Gastrocnemius medialis (tissue), 4 donors: ENCODE results near the gene HSFX2.

Source experiments
- CTCF ChIP-seq, 5 experiments: fragments of 450-650 bp in 3 of 5; fragments of 200-600 bp in 2 of 5; sonication (generic) in 2 of 5; IDR thresholded peaks in 4 of 5; conservative IDR thresholded peaks in 1 of 5; 1 replicate in 4 of 5; 2 replicates in 1 of 5; pipeline ENCODE4 v1.5.1; 2016 to 2019; ENCODE audit warnings: antibody characterized with exemption in 5 of 5, mild to moderate bottlenecking in 3 of 5, moderate library complexity in 3 of 5
- POLR2A ChIP-seq, 2 donors: fragments of 450-650 bp; IDR thresholded peaks; one replicate each; pipeline ENCODE4 v1.6.1; 2017; ENCODE audit warnings: antibody characterized with exemption in 2 of 2, mild to moderate bottlenecking in 2 of 2, moderate library complexity in 2 of 2

DNA sequence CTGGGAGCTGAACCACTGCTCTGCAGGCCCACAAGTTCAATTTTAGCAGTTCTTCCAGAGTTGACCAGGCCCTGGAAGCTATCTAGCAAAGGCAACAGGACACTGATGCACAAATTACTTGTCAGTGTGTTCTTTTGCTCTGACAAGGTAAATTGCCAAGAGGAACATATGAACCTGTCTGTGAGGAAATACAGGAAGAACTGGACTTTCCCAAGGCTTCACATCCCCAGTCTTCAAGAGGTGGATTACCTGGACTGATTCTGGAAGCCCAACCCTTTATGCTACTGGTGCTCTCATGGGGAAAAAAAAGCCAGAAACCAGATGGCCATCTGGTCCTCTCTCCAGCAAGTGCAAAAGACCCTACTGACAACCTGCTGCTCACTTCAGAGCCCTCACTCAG is 38.4 kb upstream of the HSFX2 start:
- TF ChIP-seq CTCF (IDR thresholded peaks at IDR 0.05 in 4 of 5, conservative IDR thresholded peaks at IDR 0.05 in 1 of 5) (no peak), POLR2A (IDR thresholded peaks at IDR 0.05) (no peak)
